Testis (tissue), 3 donors: Measurements from ENCODE around the gene ME3. TPM values are rescaled to one million over a fixed set of nuclear protein-coding genes. Genes with fewer than 3 reads are reported as not detected.

Experiments
- DNase-seq: peaks from one replicate; pipeline ENCODE4 v3.0.0-alpha.2; 2019
- H3K27ac ChIP-seq, 2 donors: fragments of 200-600 bp; sonication (generic); one replicate each; pipeline ENCODE4 v1.5.1; 2019
- H3K27me3 ChIP-seq: fragments of 200-600 bp; sonication (generic); one replicate; pipeline ENCODE4 v1.5.1; 2019
- H3K36me3 ChIP-seq: fragments of 200-600 bp; sonication (generic); one replicate; pipeline ENCODE4 v1.5.1; 2017; ENCODE audit warnings: low read depth; ENCODE audit errors: missing control alignments
- H3K4me1 ChIP-seq: fragments of 200-600 bp; sonication (generic); one replicate; pipeline ENCODE4 v1.5.1; 2019
- H3K4me3 ChIP-seq, 2 donors: fragments of 200-600 bp; sonication (generic); one replicate each; pipeline ENCODE4 v1.5.1; 2017 to 2019
- H3K9me3 ChIP-seq: fragments of 200-600 bp; sonication (generic); one replicate; pipeline ENCODE4 v1.5.1; 2017
- CTCF ChIP-seq, 3 experiments: fragments of 450-650 bp in 2 of 3; fragments of 200-600 bp in 1 of 3; sonication (generic) in 1 of 3; IDR thresholded peaks; one replicate each; pipeline ENCODE4 v1.5.1; 2016 to 2019; ENCODE audit warnings: antibody characterized with exemption in 3 of 3, mild to moderate bottlenecking in 2 of 3, moderate library complexity in 1 of 3
- POLR2A ChIP-seq: fragments of 450-650 bp; IDR thresholded peaks from one replicate; pipeline ENCODE4 v1.6.1; 2017; ENCODE audit warnings: antibody characterized with exemption, mild to moderate bottlenecking, moderate library complexity
- WGBS, 2 donors: methylation state at CpG; one replicate each; pipeline ENCODE4 v1.1.5; 2018; 5-methylcytosine and 5-hydroxymethylcytosine counted together
- intact Hi-C: fragments of 100-400 bp; cut with DNase I; formaldehyde crosslinking; loops from one replicate; pipeline ENCODE4 v1.15.1; 2023; ENCODE audit warnings: low total_unique reads
- polyA plus RNA-seq: library from polyadenylated mRNA; stranded (reverse); fragments of 350-450 nt; fragmentation: Illumina TruSeq; extraction: RNeasy Lipid Tissue Mini Kit (QIAGEN cat#74804); gene quantifications from one replicate; pipeline ENCODE4 v1.2.3, GENCODE V29; 2014; ENCODE audit warnings: low read depth, low replicate concordance; ENCODE audit not compliant: insufficient read depth
- total RNA-seq, 2 donors: library from RNA; depleted of rRNA; stranded (reverse); fragments of >200 nt; gene quantifications; one replicate each; pipeline ENCODE4 v1.2.3, GENCODE V29; 2016

Gene ME3
- total and polyA plus RNA-seq, 3 donors from 2014 or later, result 26.7 to 170 (median 115) TPM

GRCh38 chr11:86513138-86513537, 159.3 kb downstream of the ME3 start:
- H3K36me3 ChIP-seq, result no peaks in the 10 kb centered on the region
- H3K4me3 ChIP-seq, result no peak overlapping the region
- TF ChIP-seq CTCF (IDR thresholded peaks at IDR 0.05) (no peak), POLR2A (no peak)
- peaks cover 14% of the 10 kb centered on the region for H3K4me1 ChIP-seq
- WGBS, 2 donors, result 90 to 100% methylated on average over 1 of the region's 1 CpG
- no peaks in the 10 kb centered on the region for H3K9me3 ChIP-seq
- H3K27ac ChIP-seq, result no peak overlapping the region
- no peak for DNase-seq
- intact Hi-C loops, result no loop called here
- H3K27me3 ChIP-seq, result no peaks in the 10 kb centered on the region

- TF ChIP-seq CTCF (IDR thresholded peaks at IDR 0.05), result no peak
- no peak for TF ChIP-seq POLR2A
- H3K4me1 ChIP-seq, result peaks cover 14% of the 10 kb centered on the region
- H3K27ac ChIP-seq, result peak overlapping the region; percentile 18 to 35
- H3K9me3 ChIP-seq, result no peaks in the 10 kb centered on the region
- DNase-seq, result no peak
- H3K27me3 ChIP-seq, result no peaks in the 10 kb centered on the region
- intact Hi-C loops, result no loop called here
- 58 to 61% methylated on average over 3 of the region's 3 CpGs for WGBS, 2 donors
- no peak overlapping the region for H3K4me3 ChIP-seq
- no peaks in the 10 kb centered on the region for H3K36me3 ChIP-seq
These were observed 161.3 kb downstream of the ME3 start for GRCh38 chr11:86511086-86511551.

- Histone ChIP-seq H3K4me1 (peaks cover 14% of the 10 kb centered on the region), H3K36me3 (no peaks in the 10 kb centered on the region), H3K27ac (peak overlapping the region; percentile 4 to 19), H3K27me3 (no peaks in the 10 kb centered on the region), H3K4me3 (no peak overlapping the region), H3K9me3 (no peaks in the 10 kb centered on the region)
- no peak for DNase-seq
- TF ChIP-seq CTCF (IDR thresholded peaks at IDR 0.05) (no peak), POLR2A (no peak)
- WGBS, 2 donors, result 66 to 68% methylated on average over 3 of the region's 3 CpGs
- intact Hi-C loops, result no loop called here
These were observed 161.7 kb downstream of the ME3 start for GRCh38 chr11:86510674-86511073.

- no peaks in the 10 kb centered on the region for H3K9me3 ChIP-seq
- peak overlapping the region in 1 of 2 donors; percentile 4 for H3K27ac ChIP-seq
- no peak for TF ChIP-seq CTCF (IDR thresholded peaks at IDR 0.05)
- no peak for TF ChIP-seq POLR2A
- H3K4me1 ChIP-seq, result peaks cover 14% of the 10 kb centered on the region
- DNase-seq, result no peak
- WGBS, 2 donors, result 71 to 73% methylated on average over 2 of the region's 2 CpGs
- no peaks in the 10 kb centered on the region for H3K27me3 ChIP-seq
- no peak overlapping the region for H3K4me3 ChIP-seq
- no peaks in the 10 kb centered on the region for H3K36me3 ChIP-seq
- intact Hi-C loops, result no loop called here
These were observed 162.3 kb downstream of the ME3 start for GRCh38 chr11:86510097-86510496.

GRCh38 chr11:86509588-86509974, 162.8 kb downstream of the ME3 start:
- no peak for DNase-seq
- H3K4me1 ChIP-seq, result peaks cover 14% of the 10 kb centered on the region
- no peak overlapping the region for H3K27ac ChIP-seq
- no peak overlapping the region for H3K4me3 ChIP-seq
- H3K27me3 ChIP-seq, result no peaks in the 10 kb centered on the region
- intact Hi-C loops, result no loop called here
- 7 to 11% methylated on average over 2 of the region's 2 CpGs for WGBS, 2 donors
- TF ChIP-seq POLR2A, result no peak
- TF ChIP-seq CTCF (IDR thresholded peaks at IDR 0.05), result no peak
- H3K36me3 ChIP-seq, result no peaks in the 10 kb centered on the region
- H3K9me3 ChIP-seq, result no peaks in the 10 kb centered on the region
